Endothelial cell of umbilical vein (primary cell): ENCODE data around the gene DAGLB. TPM values are rescaled to one million over a fixed set of nuclear protein-coding genes. Genes with fewer than 3 reads are reported as not detected.

ENCODE experiments used
- BruUV-seq: library from RNA; stranded (reverse); fragments of 400-500 nt; replicated peaks from 2 replicates; lab custom pipeline; 2021; lab: Mats Ljungman, UMichigan
- CTCF ChIA-PET: fragments of 300-600, 350-600 bp; sonication (Branson Sonifier 250); formaldehyde crosslinking; loops from one replicate; lab custom pipeline; 2021; ENCODE audit warnings: antibody characterized with exemption, inconsistent platforms; lab: Charles Lee
- POLR2A ChIA-PET: fragments of 300-600, 350-600 bp; sonication (Branson Sonifier 250); formaldehyde crosslinking; loops from one replicate; lab custom pipeline; 2021; ENCODE audit warnings: antibody characterized with exemption, inconsistent platforms; lab: Charles Lee
- DNase-seq: peaks from one replicate; pipeline ENCODE4 v3.0.0-alpha.2; 2011; ENCODE audit warnings: low read depth, low spot score
- FAIRE-seq: peaks from 2 replicates; lab custom pipeline; 2011; peaks lifted over from hg19 to GRCh38; lab: Jason Lieb, UNC
- H2AFZ ChIP-seq: 2 replicates; pipeline ENCODE4 v1.6.0; 2012; ENCODE audit warnings: low read depth, low read length, control low read depth, inconsistent platforms
- H3K27ac ChIP-seq: 2 replicates; pipeline ENCODE4 v1.5.1; 2011; ENCODE audit warnings: low read depth, mild to moderate bottlenecking, control low read depth, low read length, moderate library complexity; ENCODE audit not compliant: insufficient read depth
- H3K27me3 ChIP-seq, 2 experiments: 2 replicates each; pipeline versions ENCODE4 v1.6.0 to v1.6.1; 2011; ENCODE audit warnings: low read length in 2 of 2, mixed read lengths in 1 of 2; ENCODE audit not compliant: control insufficient read depth in 2 of 2, insufficient read depth in 2 of 2
- H3K36me3 ChIP-seq, 2 experiments: 2 replicates in 1 of 2; 3 replicates in 1 of 2; pipeline ENCODE4 v1.5.1; 2011; ENCODE audit warnings: low read length in 2 of 2, mild to moderate bottlenecking in 1 of 2, moderate library complexity in 1 of 2; ENCODE audit not compliant: control insufficient read depth in 2 of 2, insufficient read depth in 2 of 2; ENCODE audit errors: extremely low read depth in 1 of 2
- H3K4me1 ChIP-seq: 3 replicates; pipeline ENCODE4 v1.5.1; 2011; ENCODE audit warnings: mild to moderate bottlenecking, low read length; ENCODE audit not compliant: control insufficient read depth, insufficient read depth; ENCODE audit errors: extremely low read depth
- H3K4me2 ChIP-seq: 2 replicates; pipeline ENCODE4 v1.6.1; 2011; ENCODE audit warnings: low read length, control low read depth, mixed read lengths; ENCODE audit not compliant: insufficient read depth
- H3K4me3 ChIP-seq, 3 experiments: fragments of 200-600 bp in 1 of 3; sonication (generic), shearing (Covaris generic) in 1 of 3; replicated peaks in 1 of 3; 2 replicates each; pipeline ENCODE4 v1.5.1; 2011 to 2016; ENCODE audit warnings: control low read depth in 3 of 3, low read length in 3 of 3, mild to moderate bottlenecking in 2 of 3, inconsistent platforms in 1 of 3, low read depth in 1 of 3, moderate library complexity in 1 of 3; ENCODE audit not compliant: insufficient read depth in 1 of 3
- H3K79me2 ChIP-seq: 2 replicates; pipeline ENCODE4 v1.6.0; 2012; ENCODE audit warnings: low read length, inconsistent platforms; ENCODE audit not compliant: control insufficient read depth, insufficient read depth
- H3K9ac ChIP-seq: replicated peaks from 2 replicates; pipeline ENCODE3; 2011; ENCODE audit warnings: low read length, control low read depth; ENCODE audit not compliant: insufficient read depth; ENCODE audit errors: extremely low read depth
- H3K9me1 ChIP-seq: replicated peaks from 3 replicates; pipeline ENCODE4 v1.6.0; 2011; ENCODE audit warnings: mild to moderate bottlenecking, low read length; ENCODE audit not compliant: control insufficient read depth, insufficient read depth; ENCODE audit errors: extremely low read depth
- H3K9me3 ChIP-seq: replicated peaks from 2 replicates; pipeline ENCODE4 v1.5.1; 2012; ENCODE audit warnings: low read length, inconsistent platforms; ENCODE audit not compliant: control insufficient read depth, insufficient read depth
- H4K20me1 ChIP-seq: replicated peaks from 2 replicates; pipeline ENCODE3; 2011; ENCODE audit warnings: mild to moderate bottlenecking, low read length; ENCODE audit not compliant: control insufficient read depth, insufficient read depth; ENCODE audit errors: extremely low read depth
- CTCF ChIP-seq, 2 donors: IDR thresholded peaks; 1 replicate in 1 of 2; 2 replicates in 1 of 2; pipeline ENCODE4 v1.5.1; 2011; ENCODE audit warnings: low read length in 2 of 2, mild to moderate bottlenecking in 2 of 2, moderate library complexity in 2 of 2, control low read depth in 1 of 2, inconsistent platforms in 1 of 2, low read depth in 1 of 2; ENCODE audit not compliant: insufficient read depth in 1 of 2; ENCODE audit errors: extremely low read depth in 1 of 2
- EZH2 ChIP-seq: IDR thresholded peaks from 2 replicates; pipeline ENCODE4 v1.6.1; 2012; ENCODE audit warnings: borderline replicate concordance, low read depth, mild to moderate bottlenecking, moderate library complexity, low read length, inconsistent platforms; ENCODE audit not compliant: severe bottlenecking
- FOS ChIP-seq: IDR thresholded peaks from 2 replicates; pipeline ENCODE4 v1.6.1; 2011; ENCODE audit warnings: mild to moderate bottlenecking, low read length, moderate library complexity, borderline replicate concordance; ENCODE audit not compliant: insufficient read depth
- GATA2 ChIP-seq: IDR thresholded peaks from 2 replicates; pipeline ENCODE4 v1.7.0; 2011; ENCODE audit warnings: low read depth, mild to moderate bottlenecking, moderate library complexity, mixed read lengths, low read length; ENCODE audit not compliant: insufficient read length, insufficient read depth
- JUN ChIP-seq: IDR thresholded peaks from 2 replicates; pipeline ENCODE4 v1.6.1; 2011; ENCODE audit warnings: borderline replicate concordance, low read depth; ENCODE audit not compliant: insufficient read length, insufficient read depth
- MAX ChIP-seq: IDR thresholded peaks from 2 replicates; pipeline ENCODE4 v1.6.1; 2011; ENCODE audit not compliant: insufficient read depth, insufficient read length
- MYC ChIP-seq: IDR thresholded peaks from one replicate; pipeline ENCODE4 v1.6.1; 2011; ENCODE audit warnings: mild to moderate bottlenecking, low read depth, low read length
- POLR2AphosphoS5 ChIP-seq: IDR thresholded peaks from 2 replicates; pipeline ENCODE4 v1.6.1; 2012; ENCODE audit warnings: low read depth, mild to moderate bottlenecking, control low read depth, low read length, moderate library complexity; ENCODE audit not compliant: insufficient read depth
- dilution Hi-C: fragments of 300-500 bp; cut with MboI; formaldehyde crosslinking; loops from one replicate; pipeline ENCODE4 v1.15.0; 2019; ENCODE audit warnings: low sequenced_read_pairs; ENCODE audit not compliant: extremely low pct_ligation_motif_present
- intact Hi-C: fragments of 100-400 bp; cut with micrococcal nuclease; formaldehyde crosslinking; loops from one replicate; pipeline ENCODE4 v1.10.0; 2022
- polyA plus RNA-seq, 4 experiments: library from polyadenylated mRNA; depleted of rRNA in 3 of 4; stranded (reverse) in 3 of 4; unstranded in 1 of 4; fragments of >200 nt; gene quantifications; 2 replicates each; pipeline versions ENCODE4 v1.2.1 to v1.2.3, GENCODE V29; 2011 to 2012; ENCODE audit warnings: missing spikeins in 1 of 4
- total RNA-seq: library from RNA; stranded (reverse); gene quantifications from 2 replicates; pipeline ENCODE4 v1.2.3, GENCODE V29; 2021

DAGLB gene
- total and polyA plus RNA-seq, 2 donors (not counting 3 experiments of a cell fraction or from before 2014, with no cell fraction given): 28.2 to 48.2 TPM

DNA sequence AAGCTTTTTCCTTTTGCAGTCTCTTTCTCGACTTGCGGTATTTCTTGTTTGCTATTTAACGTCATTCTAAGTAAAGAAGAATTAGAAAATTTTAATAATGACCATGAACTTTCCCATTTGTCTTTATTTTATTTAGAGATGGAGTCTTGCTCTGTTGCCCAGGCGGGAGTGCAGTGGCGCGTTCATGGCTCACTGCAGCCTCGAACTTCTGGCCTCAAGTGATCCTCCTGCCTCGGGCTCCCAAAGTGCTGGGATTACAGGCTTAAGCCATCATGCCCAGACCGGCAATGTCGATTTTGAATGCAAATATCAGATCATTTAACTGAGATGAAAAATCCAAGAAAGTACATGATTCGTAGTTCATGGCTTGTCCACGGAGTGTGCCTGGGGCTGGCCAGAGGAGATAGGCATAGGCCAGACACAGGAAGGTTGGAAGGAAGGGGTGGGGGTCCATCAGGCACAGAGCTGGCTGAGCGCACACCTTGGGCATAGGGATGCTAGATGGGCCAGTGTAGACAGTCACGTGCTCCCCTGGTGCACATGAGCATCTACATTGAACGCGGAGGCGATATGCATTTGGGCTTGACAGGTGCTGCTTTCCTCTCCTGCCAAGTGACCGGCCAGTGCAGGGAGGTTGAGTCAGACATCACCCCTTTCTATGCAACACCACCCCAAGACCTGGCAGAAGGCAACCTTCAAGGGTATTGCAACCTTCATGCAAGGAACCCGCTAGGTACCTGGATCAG, 38.9 kb upstream of the DAGLB start:
- no peak for DNase-seq
- H4K20me1 ChIP-seq: no peaks in the 10 kb centered on the region
- H3K9me3 ChIP-seq: no peaks in the 10 kb centered on the region
- H3K4me2 ChIP-seq: no peak overlapping the region
- H2AFZ ChIP-seq: no peak overlapping the region
- dilution Hi-C loops (no loop called here), intact Hi-C loops (no loop called here)
- BruUV-seq: no TSS peak
- H3K4me3 ChIP-seq: no peak overlapping the region
- ChIA-PET CTCF (no interaction called here), POLR2A (no interaction called here)
- peaks cover 10% of the 10 kb centered on the region for H3K4me1 ChIP-seq
- FAIRE-seq: no peak
- TF ChIP-seq MYC (no peak), POLR2AphosphoS5 (no peak), FOS (no peak), CTCF (IDR thresholded peaks at IDR 0.05; ENCODE audit: extremely low read depth in 1 of 2, insufficient read depth in 1 of 2, low read depth in 1 of 2, low read length in 2 of 2) (no peak), GATA2 (no peak), EZH2 (no peak), JUN (no peak), MAX (no peak)
- H3K27ac ChIP-seq: no peak overlapping the region
- peaks cover 3 to 4% of the 10 kb centered on the region in 2 experiments for H3K27me3 ChIP-seq
- no peaks in the 10 kb centered on the region for H3K36me3 ChIP-seq
- no peaks in the 10 kb centered on the region for H3K9me1 ChIP-seq
- H3K79me2 ChIP-seq: peaks cover 22% of the 10 kb centered on the region
- H3K9ac ChIP-seq: no peak overlapping the region
